HepG2 (cell line): ENCODE results near the gene SGMS1. TPM values are rescaled to one million over a fixed set of nuclear protein-coding genes. Genes with fewer than 3 reads are reported as not detected.

Experiments
- ATAC-seq: fragments of 200-7000 bp; cut with Tn5 transposase; 3 replicates; pipeline ENCODE4 v1.9.1; 2020; ENCODE audit warnings: mild to moderate bottlenecking, moderate library complexity
- BruUV-seq: library from RNA; stranded (reverse); fragments of 400-500 nt; replicated peaks from 2 replicates; lab custom pipeline; 2021; lab: Mats Ljungman, UMichigan
- CTCF ChIA-PET: fragments of 300-600 bp; formaldehyde crosslinking; extraction: SDS; loops from one replicate; lab custom pipeline; 2021; ENCODE audit warnings: low total read pairs, inconsistent platforms, low intra/inter-chr PET ratio; lab: Yijun Ruan, JAX
- POLR2A ChIA-PET: fragments of 350-600 bp; sonication (Branson Sonifier 250); formaldehyde crosslinking; loops from one replicate; lab custom pipeline; 2020; ENCODE audit warnings: antibody characterized with exemption, inconsistent platforms; lab: Yijun Ruan, JAX
- DNase-seq: peaks from one replicate; pipeline ENCODE4 v3.0.0-alpha.2; 2015; ENCODE audit warnings: low spot score
- FAIRE-seq: peaks from 3 replicates; lab custom pipeline; 2011; peaks lifted over from hg19 to GRCh38; lab: Jason Lieb, UNC
- H2AFZ ChIP-seq: one replicate; pipeline ENCODE4 v1.6.1; 2011; ENCODE audit warnings: low read length, inconsistent platforms
- H3K27ac ChIP-seq: fragments of 300-600 bp; 3 replicates; pipeline ENCODE4 v1.8.0; 2011; ENCODE audit warnings: mixed run types, mild to moderate bottlenecking, mixed read lengths, low read length, inconsistent platforms; ENCODE audit not compliant: insufficient read depth; ENCODE audit errors: extremely low read length
- H3K27me3 ChIP-seq, 2 experiments: fragments of 200-600 bp in 1 of 2; 2 replicates in 1 of 2; 3 replicates in 1 of 2; pipeline versions ENCODE4 v1.6.0 to v1.8.0; 2011; ENCODE audit warnings: low read length in 2 of 2, mild to moderate bottlenecking in 2 of 2, moderate library complexity in 2 of 2, inconsistent platforms in 1 of 2; ENCODE audit not compliant: insufficient read depth in 2 of 2, control insufficient read depth in 1 of 2
- H3K36me3 ChIP-seq, 2 experiments: fragments of 200-600 bp in 1 of 2; replicated peaks in 1 of 2; 2 replicates in 1 of 2; 3 replicates in 1 of 2; pipeline versions ENCODE4 v1.5.1 to v1.8.0; 2011; ENCODE audit warnings: low read length in 2 of 2, inconsistent platforms in 1 of 2; ENCODE audit not compliant: insufficient read depth in 2 of 2, control insufficient read depth in 1 of 2
- H3K4me1 ChIP-seq: 2 replicates; pipeline ENCODE4 v1.5.1; 2012; ENCODE audit warnings: low read length, inconsistent platforms; ENCODE audit not compliant: insufficient read depth
- H3K4me2 ChIP-seq: 2 replicates; pipeline ENCODE4 v1.6.0; 2011; ENCODE audit warnings: low read depth, low read length, inconsistent platforms
- H3K4me3 ChIP-seq, 3 experiments: fragments of 200-600 bp in 1 of 3; sonication (generic), shearing (Covaris generic) in 1 of 3; replicated peaks in 1 of 3; 2 replicates each; pipeline ENCODE4 v1.5.1; 2011 to 2016; ENCODE audit warnings: low read length in 3 of 3, inconsistent platforms in 2 of 3, low read depth in 2 of 3, mild to moderate bottlenecking in 2 of 3, control low read depth in 1 of 3, mixed read lengths in 1 of 3; ENCODE audit not compliant: insufficient read depth in 1 of 3
- H3K79me2 ChIP-seq: one replicate; pipeline ENCODE4 v1.6.1; 2011; ENCODE audit warnings: low read length, inconsistent platforms; ENCODE audit not compliant: insufficient read depth
- H3K9ac ChIP-seq: 2 replicates; pipeline ENCODE4 v1.6.0; 2011; ENCODE audit warnings: mild to moderate bottlenecking, low read depth, low read length, inconsistent platforms; ENCODE audit not compliant: insufficient read depth
- H3K9me3 ChIP-seq: 2 replicates; pipeline ENCODE4 v1.5.1; 2012; ENCODE audit warnings: mild to moderate bottlenecking, low read length
- H4K20me1 ChIP-seq: 2 replicates; pipeline ENCODE4 v1.6.0; 2011; ENCODE audit warnings: inconsistent platforms, mild to moderate bottlenecking, low read length, moderate library complexity; ENCODE audit not compliant: insufficient read depth
- THAP11 ChIP-seq: IDR thresholded peaks from 2 replicates; pipeline ENCODE4 v1.6.1; 2016; ENCODE audit warnings: missing biosample characterization, missing genetic modification reagents
- ZNF503 ChIP-seq: sonication (generic); formaldehyde crosslinking; IDR thresholded peaks from 2 replicates; pipeline ENCODE4 v1.4.0; 2020; ENCODE audit warnings: missing genetic modification reagents
- ZNF546 ChIP-seq: sonication (generic); formaldehyde crosslinking; conservative IDR thresholded peaks from 2 replicates; pipeline ENCODE4 v1.8.1; 2023; ENCODE audit warnings: mild to moderate bottlenecking, missing genetic modification reagents
- ZNF614 ChIP-seq: IDR thresholded peaks from 2 replicates; pipeline ENCODE4 v1.6.1; 2018; ENCODE audit warnings: missing biosample characterization, missing genetic modification reagents, inconsistent platforms, borderline replicate concordance
- WGBS: methylation state at CpG from one replicate; pipeline ENCODE4 v1.1.6; 2017; ENCODE audit warnings: low lambda C conversion rate; 5-methylcytosine and 5-hydroxymethylcytosine counted together
- in situ Hi-C: cut with HindIII; loops from 2 replicates; pipeline ENCODE4 v1.10.0; 2017; ENCODE audit warnings: low pct_unique_long_range_greater_than_20kb; ENCODE audit not compliant: extremely low pct_ligation_motif_present
- intact Hi-C: fragments of 100-400 bp; cut with micrococcal nuclease; formaldehyde crosslinking; loops from one replicate; pipeline ENCODE4 v1.10.0; 2022; ENCODE audit not compliant: unreplicated experiment
- polyA plus RNA-seq, 8 experiments: library from polyadenylated mRNA; depleted of rRNA in 3 of 8; stranded (reverse) in 7 of 8; unstranded in 1 of 8; fragments of >200 nt; fragmentation: Illumina TruSeq in 4 of 8; extraction: Trizol in 4 of 8; gene quantifications; 2 replicates each; pipeline versions ENCODE4 v1.2.1 to v1.2.3, GENCODE V29; 2011 to 2016; ENCODE audit warnings: low read depth in 4 of 8, missing spikeins in 1 of 8, mixed read lengths in 1 of 8; ENCODE audit not compliant: insufficient read depth in 1 of 8
- total RNA-seq, 5 experiments: library from RNA; depleted of rRNA; stranded (reverse); fragments of >200 nt; fragmentation: Illumina TruSeq; extraction: Trizol; gene quantifications; 2 replicates each; pipeline ENCODE4 v1.2.3, GENCODE V29; 2016; ENCODE audit warnings: low read depth in 1 of 5

SGMS1 gene
- total and polyA plus RNA-seq, 2 of the 13 experiments (the other 11 are each of a cell fraction or from before 2014, with no cell fraction given) = 6.5 to 15.1 TPM

- TF ChIP-seq ZNF503 (CRISPR knock-in tag) = peak; percentile 49; the same call in 1 of the 2 replicates
- peak; percentile 71 for TF ChIP-seq THAP11
- TF ChIP-seq ZNF614 (CRISPR knock-in tag) = 0 out of 2 replicates have a peak, but pooled peaks have one; percentile 27
Observed at GRCh38 chr10:50395271-50395670, 228.5 kb downstream of the SGMS1 start (continued).

GRCh38 chr10:50394832-50395231 lies 228.9 kb downstream of the SGMS1 start:
- no peak for TF ChIP-seq ZNF546 (CRISPR knock-in tag)

More at GRCh38 chr10:50394832-50395231, 228.9 kb downstream of the SGMS1 start:
- ATAC-seq (no peak), FAIRE-seq (no peak), DNase-seq (no peak)
- Histone ChIP-seq H3K4me2 (peak overlapping the region; percentile 30; the same call in 1 of the 2 replicates), H4K20me1 (no peaks in the 10 kb centered on the region), H3K4me3 (no peak overlapping the region), H3K79me2 (peaks cover 2% of the 10 kb centered on the region), H3K9ac (no peak overlapping the region), H3K9me3 (no peaks in the 10 kb centered on the region), H3K27me3 (no peaks in the 10 kb centered on the region), H3K36me3 (no peaks in the 10 kb centered on the region), H2AFZ (no peak overlapping the region), H3K27ac (peak overlapping the region; percentile 72), H3K4me1 (peaks cover 77% of the 10 kb centered on the region)
- intact Hi-C loops (no loop called here), in situ Hi-C loops (no loop called here)
- ChIA-PET POLR2A (interaction anchor here (1.1 kb wide), 3 partner anchors 9 to 231 kb away, joined by 4 to 5 read pairs (median 4); no protein-coding TSS in a partner anchor), CTCF (no interaction called here)
- WGBS = 72% methylated on average over 3 of the region's 3 CpGs
- BruUV-seq = no TSS peak
